Liver (tissue), 9 donors: ENCODE measurements around the gene GUCY1A2. TPM values are rescaled to one million over a fixed set of nuclear protein-coding genes. Genes with fewer than 3 reads are reported as not detected.

ENCODE experiments used
- DNase-seq: peaks from one replicate; pipeline ENCODE4 v3.0.0-alpha.2; 2017; ENCODE audit warnings: low spot score
- H3K27ac ChIP-seq, 2 donors: one replicate each; pipeline ENCODE4 v1.7.0; 2013; ENCODE audit warnings: inconsistent platforms in 2 of 2, low read length in 2 of 2, control low read depth in 1 of 2, low read depth in 1 of 2, mild to moderate bottlenecking in 1 of 2
- H3K27me3 ChIP-seq, 4 donors: one replicate each; pipeline versions ENCODE4 v1.6.1 to v1.7.0; 2013; ENCODE audit warnings: low read length in 3 of 4, inconsistent platforms in 1 of 4, mild to moderate bottlenecking in 1 of 4, moderate library complexity in 1 of 4; ENCODE audit not compliant: control insufficient read depth in 4 of 4, insufficient read depth in 4 of 4
- H3K36me3 ChIP-seq, 4 donors: one replicate each; pipeline versions ENCODE4 v1.6.1 to v1.7.0; 2013; ENCODE audit warnings: low read length in 3 of 4, mild to moderate bottlenecking in 3 of 4, low read depth in 1 of 4, moderate library complexity in 1 of 4; ENCODE audit not compliant: control insufficient read depth in 4 of 4, insufficient read depth in 3 of 4
- H3K4me1 ChIP-seq, 4 donors: one replicate each; pipeline versions ENCODE4 v1.6.1 to v1.7.0; 2013; ENCODE audit warnings: low read length in 3 of 4, mild to moderate bottlenecking in 3 of 4, moderate library complexity in 1 of 4; ENCODE audit not compliant: control insufficient read depth in 4 of 4, insufficient read depth in 4 of 4
- H3K4me3 ChIP-seq, 3 donors: one replicate each; pipeline versions ENCODE4 v1.6.1 to v1.7.0; 2013; ENCODE audit warnings: low read length in 3 of 3, control low read depth in 1 of 3, low read depth in 1 of 3, mild to moderate bottlenecking in 1 of 3
- H3K9ac ChIP-seq, 2 donors: one replicate each; pipeline ENCODE4 v1.7.0; 2013; ENCODE audit warnings: low read length in 2 of 2, mild to moderate bottlenecking in 2 of 2, moderate library complexity in 2 of 2, control low read depth in 1 of 2, low read depth in 1 of 2
- H3K9me3 ChIP-seq, 4 donors: one replicate each; pipeline versions ENCODE4 v1.6.1 to v1.7.0; 2013; ENCODE audit warnings: low read length in 3 of 4; ENCODE audit not compliant: control insufficient read depth in 4 of 4
- ATF3 ChIP-seq: IDR thresholded peaks from 2 replicates; pipeline ENCODE4 v1.6.1; 2016; ENCODE audit warnings: antibody characterized with exemption
- CTCF ChIP-seq: fragments of 150-350 bp; IDR thresholded peaks from 2 replicates; pipeline ENCODE4 v1.5.1; 2017; ENCODE audit warnings: improper control_type of control experiment, low read depth, low read length; ENCODE audit not compliant: missing input control
- EGR1 ChIP-seq, 2 donors: IDR thresholded peaks; 2 replicates each; pipeline ENCODE4 v1.6.1; 2016 to 2018; ENCODE audit warnings: antibody characterized with exemption in 2 of 2, low read depth in 2 of 2
- FOXA1 ChIP-seq: IDR thresholded peaks from 2 replicates; pipeline ENCODE4 v1.6.1; 2016; ENCODE audit warnings: antibody characterized with exemption
- FOXA2 ChIP-seq: IDR thresholded peaks from 2 replicates; pipeline ENCODE4 v1.6.1; 2016; ENCODE audit warnings: antibody characterized with exemption
- GABPA ChIP-seq, 2 donors: IDR thresholded peaks in 1 of 2; conservative IDR thresholded peaks in 1 of 2; 2 replicates each; pipeline ENCODE4 v1.6.1; 2016; ENCODE audit warnings: antibody characterized with exemption in 2 of 2, mild to moderate bottlenecking in 1 of 2, moderate library complexity in 1 of 2
- HNF4A ChIP-seq, 2 donors: conservative IDR thresholded peaks; 2 replicates each; pipeline ENCODE4 v1.6.1; 2016; ENCODE audit warnings: antibody characterized with exemption in 2 of 2, mild to moderate bottlenecking in 2 of 2
- HNF4G ChIP-seq: IDR thresholded peaks from 2 replicates; pipeline ENCODE4 v1.6.1; 2016; ENCODE audit warnings: antibody characterized with exemption
- JUND ChIP-seq, 2 donors: IDR thresholded peaks; 2 replicates each; pipeline ENCODE4 v1.6.1; 2016; ENCODE audit warnings: antibody characterized with exemption in 2 of 2
- NR2F2 ChIP-seq: IDR thresholded peaks from 2 replicates; pipeline ENCODE4 v1.6.1; 2016; ENCODE audit warnings: antibody characterized with exemption
- RAD21 ChIP-seq, 2 donors: IDR thresholded peaks; 2 replicates each; pipeline ENCODE4 v1.6.1; 2016; ENCODE audit warnings: antibody characterized with exemption in 2 of 2, mild to moderate bottlenecking in 2 of 2
- RXRA ChIP-seq, 2 donors: IDR thresholded peaks; 2 replicates each; pipeline ENCODE4 v1.6.1; 2017 to 2018; ENCODE audit warnings: antibody characterized with exemption in 2 of 2, mild to moderate bottlenecking in 1 of 2
- SP1 ChIP-seq: IDR thresholded peaks from 2 replicates; pipeline ENCODE4 v1.6.1; 2018; ENCODE audit warnings: antibody characterized with exemption, mild to moderate bottlenecking
- TAF1 ChIP-seq: conservative IDR thresholded peaks from 2 replicates; pipeline ENCODE4 v1.6.1; 2016; ENCODE audit warnings: antibody characterized with exemption, mild to moderate bottlenecking
- YY1 ChIP-seq: IDR thresholded peaks from 2 replicates; pipeline ENCODE4 v1.6.1; 2016; ENCODE audit warnings: antibody characterized with exemption, mild to moderate bottlenecking
- ZBTB33 ChIP-seq: IDR thresholded peaks from 2 replicates; pipeline ENCODE4 v1.6.1; 2016; ENCODE audit warnings: antibody characterized with exemption
- WGBS: extraction: QIAGEN DNeasy Blood & Tissue Kit; methylation state at CpG from one replicate; pipeline ENCODE4 v1.1.7; 2013; 5-methylcytosine and 5-hydroxymethylcytosine counted together
- polyA plus RNA-seq, 2 donors: library from polyadenylated mRNA; stranded (reverse) in 1 of 2; unstranded in 1 of 2; fragments of 200-250 nt in 1 of 2; fragments of >200 nt in 1 of 2; fragmentation: Nextera tagmentation in 1 of 2; extraction: Ambion mirVana in 1 of 2; gene quantifications; one replicate each; pipeline versions ENCODE4 v1.2.1 to v1.2.3, GENCODE V29; 2013 to 2015
- total RNA-seq, 2 donors: library from RNA; depleted of rRNA; stranded (reverse); fragments of >200 nt; gene quantifications; one replicate each; pipeline ENCODE4 v1.2.3, GENCODE V29; 2014
- TF ChIP-seq, protein P1 (sequence below): IDR thresholded peaks from 2 replicates; pipeline ENCODE4 v1.6.1; 2016; ENCODE audit warnings: antibody characterized with exemption
- TF ChIP-seq, protein P2 (sequence below): IDR thresholded peaks from 2 replicates; pipeline ENCODE4 v1.6.1; 2016; ENCODE audit warnings: antibody characterized with exemption, mild to moderate bottlenecking
- donor health status: healthy.
- donor health status: healthy.
- donor health status: healthy.
- donor health status: healthy.
- donor health status: healthy.

The GUCY1A2 gene
- total and polyA plus RNA-seq, 4 donors = 0.55 to 4.4 (median 1.7) TPM

GRCh38 chr11:106642331-106642730, 375.9 kb downstream of the GUCY1A2 start:
- H3K4me3 ChIP-seq = no peak overlapping the region
- no peaks in the 10 kb centered on the region for H3K36me3 ChIP-seq
- H3K4me1 ChIP-seq = no peaks in the 10 kb centered on the region
- H3K9ac ChIP-seq = no peak overlapping the region
- 59% methylated on average over 1 of the region's 1 CpG for WGBS
- no peaks in the 10 kb centered on the region for H3K27me3 ChIP-seq
- TF ChIP-seq HNF4G (no peak), ATF3 (no peak), FOXA1 (no peak), SP1 (no peak), GABPA (IDR thresholded peaks at IDR 0.05 in 1 of 2, conservative IDR thresholded peaks at IDR 0.05 in 1 of 2) (no peak), TAF1 (no peak), FOXA2 (no peak), ZBTB33 (no peak), HNF4A (conservative IDR thresholded peaks at IDR 0.05) (no peak), NR2F2 (no peak), CTCF (no peak), YY1 (no peak), RAD21 (IDR thresholded peaks at IDR 0.05) (no peak), EGR1 (IDR thresholded peaks at IDR 0.05; ENCODE audit: low read depth in 2 of 2) (no peak), RXRA (IDR thresholded peaks at IDR 0.05) (no peak), JUND (IDR thresholded peaks at IDR 0.05) (no peak)
- TF ChIP-seq, protein P1, sequence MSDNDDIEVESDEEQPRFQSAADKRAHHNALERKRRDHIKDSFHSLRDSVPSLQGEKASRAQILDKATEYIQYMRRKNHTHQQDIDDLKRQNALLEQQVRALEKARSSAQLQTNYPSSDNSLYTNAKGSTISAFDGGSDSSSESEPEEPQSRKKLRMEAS = no peak
- TF ChIP-seq, protein P2, sequence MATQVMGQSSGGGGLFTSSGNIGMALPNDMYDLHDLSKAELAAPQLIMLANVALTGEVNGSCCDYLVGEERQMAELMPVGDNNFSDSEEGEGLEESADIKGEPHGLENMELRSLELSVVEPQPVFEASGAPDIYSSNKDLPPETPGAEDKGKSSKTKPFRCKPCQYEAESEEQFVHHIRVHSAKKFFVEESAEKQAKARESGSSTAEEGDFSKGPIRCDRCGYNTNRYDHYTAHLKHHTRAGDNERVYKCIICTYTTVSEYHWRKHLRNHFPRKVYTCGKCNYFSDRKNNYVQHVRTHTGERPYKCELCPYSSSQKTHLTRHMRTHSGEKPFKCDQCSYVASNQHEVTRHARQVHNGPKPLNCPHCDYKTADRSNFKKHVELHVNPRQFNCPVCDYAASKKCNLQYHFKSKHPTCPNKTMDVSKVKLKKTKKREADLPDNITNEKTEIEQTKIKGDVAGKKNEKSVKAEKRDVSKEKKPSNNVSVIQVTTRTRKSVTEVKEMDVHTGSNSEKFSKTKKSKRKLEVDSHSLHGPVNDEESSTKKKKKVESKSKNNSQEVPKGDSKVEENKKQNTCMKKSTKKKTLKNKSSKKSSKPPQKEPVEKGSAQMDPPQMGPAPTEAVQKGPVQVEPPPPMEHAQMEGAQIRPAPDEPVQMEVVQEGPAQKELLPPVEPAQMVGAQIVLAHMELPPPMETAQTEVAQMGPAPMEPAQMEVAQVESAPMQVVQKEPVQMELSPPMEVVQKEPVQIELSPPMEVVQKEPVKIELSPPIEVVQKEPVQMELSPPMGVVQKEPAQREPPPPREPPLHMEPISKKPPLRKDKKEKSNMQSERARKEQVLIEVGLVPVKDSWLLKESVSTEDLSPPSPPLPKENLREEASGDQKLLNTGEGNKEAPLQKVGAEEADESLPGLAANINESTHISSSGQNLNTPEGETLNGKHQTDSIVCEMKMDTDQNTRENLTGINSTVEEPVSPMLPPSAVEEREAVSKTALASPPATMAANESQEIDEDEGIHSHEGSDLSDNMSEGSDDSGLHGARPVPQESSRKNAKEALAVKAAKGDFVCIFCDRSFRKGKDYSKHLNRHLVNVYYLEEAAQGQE = no peak
- H3K27ac ChIP-seq = no peak overlapping the region
- no peak for DNase-seq
- no peaks in the 10 kb centered on the region for H3K9me3 ChIP-seq
